ENCODE data around the gene UBE2G2.

GRCh38 chr21:44748621-44749020, 53.0 kb downstream of the UBE2G2 start:
- TF ChIP-seq POLR2A (IDR thresholded peaks at IDR 0.05) (no peak), CTCF (IDR thresholded peaks at IDR 0.05) (no peak)
